ENCODE results near the gene PEA15.

DNA sequence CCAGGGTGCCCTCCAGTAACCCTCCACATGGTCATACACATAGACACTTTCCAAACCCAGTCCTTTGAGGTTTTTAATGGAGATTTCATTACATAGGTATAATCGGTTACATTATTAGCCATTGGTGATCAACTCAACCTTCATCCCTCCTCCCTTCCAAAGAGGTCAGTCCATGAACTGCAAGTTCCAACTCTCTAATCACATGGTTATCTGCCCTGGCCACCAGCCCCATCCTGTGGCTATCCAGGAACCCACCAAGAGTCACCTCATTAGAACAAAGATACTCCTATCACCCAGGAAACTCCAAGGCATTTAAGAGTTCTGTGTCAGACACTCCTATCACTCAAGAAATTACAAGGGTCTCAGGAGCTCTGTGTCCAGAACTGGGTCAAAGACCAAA lies 41.6 kb upstream of the PEA15 start:
- TF ChIP-seq, protein P1, sequence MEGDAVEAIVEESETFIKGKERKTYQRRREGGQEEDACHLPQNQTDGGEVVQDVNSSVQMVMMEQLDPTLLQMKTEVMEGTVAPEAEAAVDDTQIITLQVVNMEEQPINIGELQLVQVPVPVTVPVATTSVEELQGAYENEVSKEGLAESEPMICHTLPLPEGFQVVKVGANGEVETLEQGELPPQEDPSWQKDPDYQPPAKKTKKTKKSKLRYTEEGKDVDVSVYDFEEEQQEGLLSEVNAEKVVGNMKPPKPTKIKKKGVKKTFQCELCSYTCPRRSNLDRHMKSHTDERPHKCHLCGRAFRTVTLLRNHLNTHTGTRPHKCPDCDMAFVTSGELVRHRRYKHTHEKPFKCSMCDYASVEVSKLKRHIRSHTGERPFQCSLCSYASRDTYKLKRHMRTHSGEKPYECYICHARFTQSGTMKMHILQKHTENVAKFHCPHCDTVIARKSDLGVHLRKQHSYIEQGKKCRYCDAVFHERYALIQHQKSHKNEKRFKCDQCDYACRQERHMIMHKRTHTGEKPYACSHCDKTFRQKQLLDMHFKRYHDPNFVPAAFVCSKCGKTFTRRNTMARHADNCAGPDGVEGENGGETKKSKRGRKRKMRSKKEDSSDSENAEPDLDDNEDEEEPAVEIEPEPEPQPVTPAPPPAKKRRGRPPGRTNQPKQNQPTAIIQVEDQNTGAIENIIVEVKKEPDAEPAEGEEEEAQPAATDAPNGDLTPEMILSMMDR (IDR thresholded peaks at IDR 0.05) = no peak
- TF ChIP-seq SIN3A (IDR thresholded peaks at IDR 0.05; ENCODE audit: borderline replicate concordance, insufficient read depth, low read depth, low read length) = no peak
